Measurements from ENCODE around the gene TK2.

GRCh38 chr16:66473051-66473571 is 76.8 kb downstream of the TK2 start:
- no peak for TF ChIP-seq CTCF (IDR thresholded peaks at IDR 0.05; ENCODE audit: low read depth, low read length)
- TF ChIP-seq POLR2A (IDR thresholded peaks at IDR 0.05; ENCODE audit: extremely low read depth, insufficient read length), result no peak
- no peak for TF ChIP-seq MAX (IDR thresholded peaks at IDR 0.05; ENCODE audit: low read depth, low read length)
- no peak for TF ChIP-seq MYC (IDR thresholded peaks at IDR 0.05; ENCODE audit: low read depth, low read length)

Measured in NB4 (cell line).